OCI-LY1 (cell line): ENCODE results near the gene DUSP22.

Experiments used
- H2AFZ ChIP-seq: fragments of 200-600 bp; sonication (generic), shearing (Covaris generic); 2 replicates; pipeline ENCODE4 v1.6.0; 2014; ENCODE audit warnings: antibody characterized with exemption, mild to moderate bottlenecking, low read length
- H3F3A ChIP-seq: fragments of 200-600 bp; sonication (generic), shearing (Covaris generic); 2 replicates; pipeline ENCODE4 v1.6.0; 2014; ENCODE audit warnings: mild to moderate bottlenecking, antibody characterized with exemption, low read length, moderate library complexity; ENCODE audit not compliant: insufficient read depth
- H3K27ac ChIP-seq: fragments of 200-600 bp; sonication (generic); 2 replicates; pipeline ENCODE4 v1.5.1; 2014; ENCODE audit warnings: low read length, mixed run types, mild to moderate bottlenecking, low read depth; ENCODE audit not compliant: poor library complexity, severe bottlenecking
- H3K27me3 ChIP-seq: fragments of 200-600 bp; sonication (generic); 2 replicates; pipeline ENCODE4 v1.6.0; 2014; ENCODE audit warnings: antibody characterized with exemption, mild to moderate bottlenecking, low read length, moderate library complexity; ENCODE audit not compliant: insufficient read depth
- H3K36me3 ChIP-seq: fragments of 200-600 bp; sonication (generic); 2 replicates; pipeline ENCODE4 v1.6.1; 2014; ENCODE audit warnings: mild to moderate bottlenecking, antibody characterized with exemption, low read length, moderate library complexity, mixed read lengths; ENCODE audit not compliant: insufficient read depth
- H3K4me1 ChIP-seq: fragments of 200-600 bp; sonication (generic); 2 replicates; pipeline ENCODE4 v1.5.1; 2014; ENCODE audit warnings: mild to moderate bottlenecking, low read length, moderate library complexity; ENCODE audit not compliant: insufficient read depth, severe bottlenecking
- H3K4me2 ChIP-seq: fragments of 200-600 bp; sonication (generic), shearing (Covaris generic); 2 replicates; pipeline ENCODE4 v1.6.1; 2014; ENCODE audit warnings: low read length
- H3K4me3 ChIP-seq: fragments of 200-600 bp; sonication (generic); 2 replicates; pipeline ENCODE4 v1.5.1; 2014; ENCODE audit warnings: low read length, low read depth, mild to moderate bottlenecking, mixed read lengths; ENCODE audit not compliant: poor library complexity, severe bottlenecking
- H3K79me2 ChIP-seq: fragments of 200-600 bp; shearing (Covaris generic); 2 replicates; pipeline ENCODE4 v1.6.1; 2016; ENCODE audit warnings: mixed run types, low read length, mixed read lengths; ENCODE audit not compliant: insufficient read depth
- H3K9ac ChIP-seq: fragments of 200-600 bp; sonication (generic), shearing (Covaris generic); 2 replicates; pipeline ENCODE4 v1.6.1; 2014; ENCODE audit warnings: mild to moderate bottlenecking, low read length, mixed read lengths
- H3K9me2 ChIP-seq: fragments of 200-600 bp; sonication (generic), shearing (Covaris generic); 2 replicates; pipeline ENCODE4 v1.6.1; 2014; ENCODE audit warnings: low read depth, mild to moderate bottlenecking, low read length, mixed read lengths
- H3K9me3 ChIP-seq: fragments of 200-600 bp; shearing (Covaris generic); 2 replicates; pipeline ENCODE4 v1.6.1; 2014; ENCODE audit warnings: low read length, mixed read lengths
- H4K20me1 ChIP-seq: fragments of 200-600 bp; sonication (generic), shearing (Covaris generic); 2 replicates; pipeline ENCODE4 v1.6.0; 2016; ENCODE audit warnings: mild to moderate bottlenecking, low read length; ENCODE audit not compliant: insufficient read depth
- CTCF ChIP-seq: fragments of 200-600 bp; sonication (generic), shearing (Covaris generic); IDR thresholded peaks from 2 replicates; pipeline ENCODE4 v1.5.1; 2017; ENCODE audit warnings: mild to moderate bottlenecking, antibody characterized with exemption, low read length, moderate library complexity, mixed read lengths
- EZH2 ChIP-seq: fragments of 200-600 bp; sonication (generic), shearing (Covaris generic); IDR thresholded peaks from 2 replicates; pipeline ENCODE4 v1.8.0; 2017; ENCODE audit warnings: borderline replicate concordance, mixed run types, mild to moderate bottlenecking, antibody characterized with exemption, low read length, moderate library complexity, mixed read lengths

DUSP22 gene

GRCh38 chr6:337805-338368 is 45.6 kb downstream of the DUSP22 start:
- Histone ChIP-seq H3K4me3 (no peak overlapping the region), H3K9ac (no peak overlapping the region), H3K27ac (no peak overlapping the region), H3K36me3 (no peaks in the 10 kb centered on the region), H3K9me3 (no peaks in the 10 kb centered on the region), H3K27me3 (no peaks in the 10 kb centered on the region), H3K79me2 (no peaks in the 10 kb centered on the region), H4K20me1 (no peaks in the 10 kb centered on the region), H3F3A (no peaks in the 10 kb centered on the region), H3K4me2 (no peak overlapping the region), H3K4me1 (no peaks in the 10 kb centered on the region), H3K9me2 (no peaks in the 10 kb centered on the region), H2AFZ (no peak overlapping the region)
- no peak for TF ChIP-seq EZH2
- TF ChIP-seq CTCF: no peak

GRCh38 chr6:338815-339262 is 46.6 kb downstream of the DUSP22 start:
- Histone ChIP-seq H3K4me1 (no peaks in the 10 kb centered on the region), H3K9me3 (no peaks in the 10 kb centered on the region), H3K36me3 (no peaks in the 10 kb centered on the region), H3K4me2 (no peak overlapping the region), H3K9ac (no peak overlapping the region), H3K27ac (no peak overlapping the region), H3F3A (no peaks in the 10 kb centered on the region), H4K20me1 (no peaks in the 10 kb centered on the region), H3K4me3 (no peak overlapping the region), H3K27me3 (no peaks in the 10 kb centered on the region), H3K79me2 (no peaks in the 10 kb centered on the region), H3K9me2 (no peaks in the 10 kb centered on the region), H2AFZ (no peak overlapping the region)
- TF ChIP-seq EZH2 (no peak), CTCF (no peak)

- H3K9me3 ChIP-seq: no peaks in the 10 kb centered on the region
- H3K4me3 ChIP-seq: no peak overlapping the region
- no peaks in the 10 kb centered on the region for H3K79me2 ChIP-seq
- no peak overlapping the region for H3K4me2 ChIP-seq
- no peak for TF ChIP-seq CTCF
- TF ChIP-seq EZH2: no peak
- H3K9ac ChIP-seq: no peak overlapping the region
- no peaks in the 10 kb centered on the region for H3F3A ChIP-seq
- no peaks in the 10 kb centered on the region for H3K4me1 ChIP-seq
- H3K9me2 ChIP-seq: no peaks in the 10 kb centered on the region
- no peak overlapping the region for H2AFZ ChIP-seq
- H3K27ac ChIP-seq: no peak overlapping the region
- no peaks in the 10 kb centered on the region for H4K20me1 ChIP-seq
- no peaks in the 10 kb centered on the region for H3K36me3 ChIP-seq
- H3K27me3 ChIP-seq: no peaks in the 10 kb centered on the region
Observed at GRCh38 chr6:339480-339879, 47.2 kb downstream of the DUSP22 start.
